T-helper 1 cell treated with Interleukin-12 subunit alpha and Interleukin-12 subunit beta and Interleukin-4 antibody, amounts not matched to agents 30 μg/mL and 1 μg/mL, for 36 hours (primary cell): ENCODE results near the gene SYNPR.

ENCODE experiments used
- H3K27ac Mint-ChIP-seq: one replicate; pipeline ENCODE4 v1.8.0; 2021; ENCODE audit warnings: mild to moderate bottlenecking, mixed read lengths
- H3K27me3 Mint-ChIP-seq: one replicate; pipeline ENCODE4 v1.8.0; 2021; ENCODE audit warnings: low read depth, mixed read lengths
- H3K36me3 Mint-ChIP-seq: one replicate; pipeline ENCODE4 v1.8.0; 2021; ENCODE audit warnings: low read depth, mixed read lengths
- H3K4me1 Mint-ChIP-seq: one replicate; pipeline ENCODE4 v1.8.0; 2021; ENCODE audit warnings: low read depth, mixed read lengths
- H3K4me3 Mint-ChIP-seq: one replicate; pipeline ENCODE4 v1.8.0; 2021; ENCODE audit warnings: mild to moderate bottlenecking, moderate library complexity, mixed read lengths
- H3K9me3 Mint-ChIP-seq: one replicate; pipeline ENCODE4 v1.8.0; 2021; ENCODE audit warnings: mixed read lengths

SYNPR gene

DNA sequence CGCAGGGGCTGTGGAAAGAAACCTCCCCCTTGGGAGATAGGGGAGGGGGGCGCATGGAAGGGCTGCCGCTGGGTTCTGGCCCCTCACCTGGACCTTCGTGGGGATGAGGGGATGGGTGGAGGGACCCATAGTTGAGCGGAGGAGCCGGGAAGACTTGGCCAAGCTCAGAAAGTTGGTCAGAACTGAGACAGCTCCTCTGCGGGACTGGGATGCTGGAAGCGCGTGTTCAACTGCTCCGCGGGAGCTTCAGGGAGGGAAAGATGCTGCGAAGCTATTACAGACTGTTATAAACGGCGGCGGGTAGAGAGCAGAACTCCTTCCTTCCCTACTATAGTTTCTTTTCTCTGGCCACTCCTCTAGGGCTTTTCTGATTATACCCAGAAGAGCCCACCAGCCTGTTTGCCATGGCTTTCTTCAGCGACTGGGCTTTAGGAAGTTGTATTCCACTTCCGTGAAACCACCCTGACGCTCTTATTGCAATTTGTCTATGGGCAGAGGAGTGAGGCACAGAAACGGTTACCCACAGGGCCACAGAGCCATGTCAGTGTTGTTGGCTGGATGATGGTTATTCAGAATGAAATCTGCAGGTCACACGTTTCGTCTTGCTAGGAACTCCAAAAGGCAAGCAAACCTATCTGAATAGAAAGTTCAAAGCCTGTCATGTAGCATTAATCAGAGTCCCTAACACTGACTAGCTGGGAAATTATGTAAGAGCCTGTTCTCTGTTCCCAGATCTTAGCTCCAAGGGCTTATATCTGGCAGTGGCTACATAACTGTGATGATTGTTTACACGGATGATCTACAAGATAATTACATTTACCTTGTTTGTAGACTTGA, 1.1 kb downstream of the SYNPR start:
- no peaks in the 10 kb centered on the region for H3K4me1 Mint-ChIP-seq
- H3K27ac Mint-ChIP-seq = no peak overlapping the region
- no peaks in the 10 kb centered on the region for H3K9me3 Mint-ChIP-seq
- no peaks in the 10 kb centered on the region for H3K36me3 Mint-ChIP-seq
- H3K27me3 Mint-ChIP-seq = peaks cover 30% of the 10 kb centered on the region
- H3K4me3 Mint-ChIP-seq = no peak overlapping the region

DNA sequence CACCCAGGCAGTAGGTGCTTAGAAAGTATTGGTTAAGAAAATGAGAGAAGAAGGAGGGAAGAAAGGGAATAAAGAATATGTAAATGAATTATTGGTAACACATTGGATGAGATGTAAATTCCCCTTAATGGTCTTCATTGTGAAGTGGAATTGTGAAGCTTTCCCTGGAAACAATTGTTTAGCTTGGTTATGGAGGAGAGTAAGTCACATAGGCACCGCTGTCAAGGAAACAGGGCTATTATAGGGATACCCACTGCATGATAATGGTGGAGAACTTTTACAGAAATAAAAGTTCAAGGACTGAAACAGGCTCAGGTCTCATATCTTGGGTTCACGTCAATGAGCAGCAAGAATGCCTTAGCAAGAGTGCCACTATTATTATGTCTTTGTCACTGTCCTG, 9.5 kb downstream of the SYNPR start:
- Mint-ChIP-seq H3K27ac (no peak overlapping the region), H3K9me3 (no peaks in the 10 kb centered on the region), H3K27me3 (no peaks in the 10 kb centered on the region), H3K4me3 (no peak overlapping the region), H3K36me3 (no peaks in the 10 kb centered on the region), H3K4me1 (no peaks in the 10 kb centered on the region)

DNA sequence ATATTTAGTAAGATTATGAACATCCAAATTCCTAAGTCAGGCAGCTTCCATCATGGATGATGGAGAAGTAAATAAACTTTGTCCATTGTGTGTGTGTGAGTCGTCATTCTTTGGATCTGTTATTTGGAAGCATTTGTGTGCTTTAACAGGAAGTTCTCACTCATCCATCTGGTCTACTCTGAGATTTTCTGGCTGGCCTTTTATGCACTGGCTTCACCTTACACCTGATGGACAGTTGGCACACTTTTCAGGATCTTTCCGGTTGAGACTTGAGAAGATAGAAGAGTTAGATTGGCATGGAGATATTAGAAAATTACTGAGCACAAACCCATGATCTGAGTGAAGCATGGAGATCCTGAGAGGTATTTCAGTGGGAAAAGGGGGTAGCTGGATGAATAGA, 12.6 kb downstream of the SYNPR start:
- no peak overlapping the region for H3K27ac Mint-ChIP-seq
- H3K27me3 Mint-ChIP-seq = no peaks in the 10 kb centered on the region
- H3K4me3 Mint-ChIP-seq = no peak overlapping the region
- H3K9me3 Mint-ChIP-seq = no peaks in the 10 kb centered on the region
- H3K36me3 Mint-ChIP-seq = no peaks in the 10 kb centered on the region
- no peaks in the 10 kb centered on the region for H3K4me1 Mint-ChIP-seq

DNA sequence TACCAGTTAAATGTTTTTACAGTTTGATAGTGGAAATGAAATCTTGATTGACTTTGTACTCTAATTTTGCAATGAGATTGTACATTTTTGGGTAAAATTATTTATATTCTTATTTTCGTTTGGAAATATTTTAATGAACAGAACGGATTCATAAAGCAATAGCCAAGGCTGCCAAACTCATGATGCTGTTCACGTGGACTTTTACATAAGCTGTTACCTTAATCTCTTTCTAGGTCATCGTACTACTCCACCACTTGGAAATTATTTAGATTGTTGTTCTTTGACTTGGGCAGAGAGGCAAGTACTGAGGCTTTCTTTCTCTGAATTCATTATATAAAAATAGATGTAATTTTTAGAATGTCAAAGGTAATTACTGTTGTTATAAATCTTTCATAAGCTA, 16.2 kb downstream of the SYNPR start:
- no peaks in the 10 kb centered on the region for H3K4me1 Mint-ChIP-seq
- H3K27ac Mint-ChIP-seq = no peak overlapping the region
- no peaks in the 10 kb centered on the region for H3K9me3 Mint-ChIP-seq
- H3K4me3 Mint-ChIP-seq = no peak overlapping the region
- H3K36me3 Mint-ChIP-seq = no peaks in the 10 kb centered on the region
- no peaks in the 10 kb centered on the region for H3K27me3 Mint-ChIP-seq

DNA sequence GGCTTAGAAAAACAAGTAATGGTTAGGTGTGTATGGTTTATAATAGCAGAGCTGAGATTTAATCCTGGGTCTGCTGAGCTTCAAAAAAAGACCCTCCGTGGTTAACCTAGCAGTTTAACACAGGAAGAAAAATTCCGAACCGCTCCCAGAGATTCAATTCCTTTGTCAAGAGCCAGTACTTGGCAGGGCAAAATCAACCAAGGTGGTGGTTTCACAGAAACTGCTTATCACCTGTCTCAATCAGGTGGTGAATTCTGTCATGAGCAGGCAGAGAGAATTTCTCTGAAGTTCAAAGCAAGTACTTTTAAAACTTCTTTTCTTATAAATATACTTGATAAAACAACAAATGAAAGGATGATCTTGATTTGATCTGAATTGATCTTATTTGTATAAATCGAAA, 17.2 kb downstream of the SYNPR start:
- no peak overlapping the region for H3K27ac Mint-ChIP-seq

DNA sequence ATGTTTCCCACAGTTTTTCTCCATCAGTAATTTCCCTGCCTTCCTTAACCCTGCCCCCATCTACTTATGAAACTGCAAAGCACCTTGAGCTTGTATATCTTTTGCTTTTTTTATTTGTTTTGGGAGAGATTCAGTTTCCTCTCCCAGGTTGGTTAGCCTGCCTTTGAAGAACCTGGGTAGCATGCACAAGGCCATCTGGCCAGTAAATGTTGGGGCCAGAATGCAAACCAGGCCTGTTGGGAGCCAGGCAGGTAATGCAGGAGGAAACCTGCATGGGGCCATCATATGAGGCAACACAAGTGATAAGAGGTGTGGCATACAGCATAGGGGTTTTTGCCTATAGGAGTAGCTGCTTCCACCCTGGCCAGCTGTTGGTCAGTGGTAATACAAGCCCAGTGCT, 17.7 kb downstream of the SYNPR start:
- no peak overlapping the region for H3K4me3 Mint-ChIP-seq
- no peaks in the 10 kb centered on the region for H3K9me3 Mint-ChIP-seq
- no peaks in the 10 kb centered on the region for H3K36me3 Mint-ChIP-seq
- no peaks in the 10 kb centered on the region for H3K27me3 Mint-ChIP-seq
- H3K27ac Mint-ChIP-seq = no peak overlapping the region
- H3K4me1 Mint-ChIP-seq = no peaks in the 10 kb centered on the region

More for the DNA sequence above, 17.2 kb downstream of the SYNPR start:
- Mint-ChIP-seq H3K4me3 (no peak overlapping the region), H3K4me1 (no peaks in the 10 kb centered on the region), H3K36me3 (no peaks in the 10 kb centered on the region), H3K9me3 (no peaks in the 10 kb centered on the region), H3K27me3 (no peaks in the 10 kb centered on the region)

DNA sequence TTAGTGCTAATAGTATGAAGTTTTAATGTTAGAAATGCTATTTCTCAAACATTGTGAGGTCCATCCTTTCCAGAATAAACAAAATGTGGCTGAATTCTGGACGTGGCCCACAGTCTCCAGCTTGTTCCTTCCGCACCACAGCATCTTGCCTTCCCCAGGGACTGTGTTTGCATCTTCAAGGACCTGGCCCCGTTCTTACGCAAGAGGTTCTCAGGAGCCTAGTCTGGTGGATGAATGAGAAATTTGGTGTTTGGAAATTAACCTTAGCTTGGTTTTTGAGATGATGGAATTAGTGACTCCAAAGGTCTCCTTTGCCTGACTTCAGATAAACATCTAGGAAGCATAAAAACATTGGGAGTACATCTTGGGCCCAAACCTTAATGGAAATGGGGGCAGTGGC, 18.1 kb downstream of the SYNPR start:
- no peak overlapping the region for H3K4me3 Mint-ChIP-seq
- H3K9me3 Mint-ChIP-seq = no peaks in the 10 kb centered on the region
- no peaks in the 10 kb centered on the region for H3K36me3 Mint-ChIP-seq
- no peaks in the 10 kb centered on the region for H3K27me3 Mint-ChIP-seq
- no peaks in the 10 kb centered on the region for H3K4me1 Mint-ChIP-seq
- no peak overlapping the region for H3K27ac Mint-ChIP-seq

DNA sequence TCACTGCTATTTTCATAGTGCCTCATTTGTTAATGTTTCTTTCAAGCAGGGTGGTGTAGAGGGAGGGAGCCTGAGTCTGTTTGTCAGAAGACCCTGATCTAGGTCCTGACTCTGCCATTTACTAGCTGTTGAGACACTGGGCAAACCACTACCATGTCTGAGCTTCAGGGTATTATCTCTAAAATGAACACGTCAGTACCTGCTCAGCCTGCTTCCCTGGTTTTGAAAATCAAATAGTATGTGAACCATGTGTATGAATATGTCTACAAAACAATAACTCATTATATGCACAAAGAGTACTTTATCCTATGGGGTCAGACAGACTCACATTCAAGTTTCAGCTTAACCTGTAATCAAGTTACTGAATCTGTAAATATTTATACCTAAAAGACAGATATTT, 25.1 kb downstream of the SYNPR start:
- H3K4me1 Mint-ChIP-seq = no peaks in the 10 kb centered on the region
- H3K27ac Mint-ChIP-seq = no peak overlapping the region
- H3K4me3 Mint-ChIP-seq = no peak overlapping the region
- no peaks in the 10 kb centered on the region for H3K36me3 Mint-ChIP-seq
- no peaks in the 10 kb centered on the region for H3K27me3 Mint-ChIP-seq
- H3K9me3 Mint-ChIP-seq = no peaks in the 10 kb centered on the region

DNA sequence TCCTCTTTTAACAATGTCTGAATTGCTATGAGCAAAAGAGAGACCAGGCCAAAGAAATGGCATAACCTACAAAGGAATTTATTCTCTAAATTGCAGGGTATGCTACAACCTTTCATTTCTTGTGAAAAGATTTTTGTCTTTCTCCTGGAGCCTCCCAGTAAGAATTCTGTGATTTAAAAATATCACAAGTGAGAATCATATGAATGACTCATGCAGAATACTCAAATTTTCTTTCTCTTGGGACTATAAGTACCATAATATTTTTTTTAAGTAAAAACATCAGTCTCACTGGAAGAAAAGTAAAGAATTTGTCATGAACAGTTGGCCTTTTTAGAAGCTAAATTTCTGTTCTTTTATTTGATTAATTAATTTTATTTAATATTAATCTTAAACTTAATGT, 26.3 kb downstream of the SYNPR start:
- Mint-ChIP-seq H3K9me3 (no peaks in the 10 kb centered on the region), H3K27me3 (no peaks in the 10 kb centered on the region), H3K36me3 (no peaks in the 10 kb centered on the region), H3K27ac (no peak overlapping the region), H3K4me3 (no peak overlapping the region), H3K4me1 (no peaks in the 10 kb centered on the region)

DNA sequence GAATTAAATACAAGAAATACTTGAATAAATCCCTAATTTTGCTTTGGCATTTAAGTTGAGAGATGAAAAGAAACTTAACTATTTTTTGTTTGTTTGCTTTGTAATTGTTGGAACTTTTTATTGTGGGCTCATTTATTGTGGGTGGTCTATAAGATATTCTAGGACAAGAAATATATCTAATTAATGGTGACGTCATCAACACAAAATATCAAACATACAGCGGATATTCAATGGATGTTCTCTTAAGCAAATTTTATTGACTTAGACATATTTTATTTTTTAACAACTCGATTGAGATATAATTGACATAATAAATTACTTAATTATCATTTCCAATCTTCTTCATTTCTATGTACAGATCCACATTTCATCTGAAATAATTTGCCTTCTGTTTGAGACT, 30.0 kb downstream of the SYNPR start:
- Mint-ChIP-seq H3K4me1 (no peaks in the 10 kb centered on the region), H3K36me3 (no peaks in the 10 kb centered on the region), H3K9me3 (no peaks in the 10 kb centered on the region), H3K27ac (no peak overlapping the region), H3K27me3 (no peaks in the 10 kb centered on the region), H3K4me3 (no peak overlapping the region)

DNA sequence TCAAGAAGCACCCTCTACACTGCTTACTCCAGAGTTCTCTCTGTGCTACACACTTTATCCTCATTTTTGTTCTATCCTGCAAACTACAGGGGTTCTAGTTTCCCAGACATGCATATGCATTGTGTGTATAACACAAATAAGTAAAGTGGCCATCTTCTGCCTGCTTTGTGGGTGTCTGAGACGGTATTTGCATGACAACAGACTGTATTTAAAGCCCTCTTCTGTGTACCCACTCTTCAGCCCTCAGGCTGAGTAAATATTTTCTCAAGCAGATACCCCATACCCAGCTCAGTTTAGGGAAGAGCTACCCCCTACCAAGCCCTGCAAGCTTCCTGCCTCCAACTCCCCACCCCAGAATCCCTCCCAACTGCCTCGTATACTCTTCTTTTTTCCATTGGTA, 31.7 kb downstream of the SYNPR start:
- Mint-ChIP-seq H3K27me3 (no peaks in the 10 kb centered on the region), H3K9me3 (no peaks in the 10 kb centered on the region), H3K36me3 (no peaks in the 10 kb centered on the region), H3K27ac (no peak overlapping the region), H3K4me1 (no peaks in the 10 kb centered on the region), H3K4me3 (no peak overlapping the region)

DNA sequence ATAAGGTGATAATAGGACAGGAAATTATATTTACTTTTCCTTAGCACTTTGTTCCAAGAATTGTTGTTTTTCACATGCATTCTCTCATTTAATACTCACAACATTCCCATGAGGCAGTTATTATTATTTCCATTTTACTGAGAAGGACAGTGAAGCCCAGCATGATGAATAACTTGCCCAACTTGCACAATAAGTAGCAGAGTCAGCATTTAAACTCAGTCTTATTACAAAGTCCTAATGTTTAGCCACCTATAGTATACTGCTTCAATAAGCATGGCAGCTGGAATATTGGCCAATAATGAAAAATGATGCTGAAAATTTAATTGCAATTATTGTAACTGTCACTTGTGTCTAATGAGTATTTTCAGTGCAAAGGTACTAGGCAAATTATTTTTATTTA, 45.7 kb downstream of the SYNPR start:
- Mint-ChIP-seq H3K36me3 (no peaks in the 10 kb centered on the region), H3K27ac (no peak overlapping the region), H3K4me1 (no peaks in the 10 kb centered on the region), H3K9me3 (no peaks in the 10 kb centered on the region), H3K4me3 (no peak overlapping the region), H3K27me3 (no peaks in the 10 kb centered on the region)

DNA sequence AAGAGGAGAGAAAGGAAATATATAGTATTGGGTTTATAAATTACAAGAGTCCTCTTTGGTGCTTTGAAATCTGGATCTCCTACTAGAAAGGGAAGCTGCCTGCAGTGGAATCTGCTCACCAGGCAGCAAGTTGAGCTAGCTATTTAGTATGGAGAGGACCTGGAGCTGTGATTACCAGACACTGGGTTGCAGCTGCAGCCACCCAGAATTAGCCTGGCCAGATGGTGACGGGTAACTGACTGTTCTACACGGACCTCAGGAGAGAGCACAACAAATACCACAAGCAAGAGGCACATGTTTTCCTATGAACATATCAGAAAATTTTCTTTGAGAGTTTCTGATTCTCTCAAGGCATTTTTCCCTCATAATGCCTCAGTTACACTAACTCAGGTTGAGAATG, 46.5 kb downstream of the SYNPR start:
- no peaks in the 10 kb centered on the region for H3K36me3 Mint-ChIP-seq
- no peak overlapping the region for H3K27ac Mint-ChIP-seq
- no peaks in the 10 kb centered on the region for H3K9me3 Mint-ChIP-seq
- H3K4me1 Mint-ChIP-seq = no peaks in the 10 kb centered on the region
- H3K27me3 Mint-ChIP-seq = no peaks in the 10 kb centered on the region
- H3K4me3 Mint-ChIP-seq = no peak overlapping the region

DNA sequence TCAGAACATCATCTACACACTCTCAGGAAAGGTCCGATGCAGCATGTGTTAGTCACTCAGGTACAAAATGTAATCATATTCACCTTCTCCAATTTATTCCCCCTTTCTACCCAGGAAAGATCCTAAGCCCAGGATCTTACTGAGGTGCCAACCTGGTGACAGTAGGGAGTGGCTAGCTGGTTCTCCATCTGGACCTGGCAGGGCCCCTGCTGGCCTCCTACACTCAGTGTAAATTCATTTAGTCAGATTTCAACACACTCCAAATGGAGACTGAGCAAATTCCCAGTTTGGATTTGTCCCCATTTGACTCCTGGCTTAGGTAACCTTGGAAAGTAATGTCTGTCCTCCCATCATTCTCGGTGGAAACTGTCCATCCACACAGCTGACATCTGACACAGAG, 47.3 kb downstream of the SYNPR start:
- Mint-ChIP-seq H3K27me3 (no peaks in the 10 kb centered on the region), H3K4me1 (no peaks in the 10 kb centered on the region), H3K4me3 (no peak overlapping the region), H3K36me3 (no peaks in the 10 kb centered on the region), H3K27ac (no peak overlapping the region), H3K9me3 (no peaks in the 10 kb centered on the region)

DNA sequence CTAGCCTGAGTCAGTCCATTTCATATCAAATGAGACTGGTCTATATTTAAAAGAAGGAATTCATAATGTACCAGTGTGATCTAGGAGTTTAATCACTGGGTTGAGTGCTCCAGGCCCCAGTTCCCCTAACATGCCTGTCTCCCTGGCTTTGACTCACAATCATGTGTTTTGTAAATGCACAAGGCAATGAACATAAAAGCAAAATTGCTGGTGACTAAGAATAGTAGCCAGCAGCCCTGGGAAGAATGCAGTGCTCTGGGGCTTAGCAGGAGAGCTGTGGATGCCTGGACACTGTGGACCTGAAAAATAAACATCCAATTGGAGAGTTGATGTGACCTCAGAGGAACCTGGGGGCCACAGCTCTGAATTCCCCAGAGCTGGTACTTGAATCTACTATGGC, 50.3 kb downstream of the SYNPR start:
- Mint-ChIP-seq H3K27ac (no peak overlapping the region), H3K27me3 (no peaks in the 10 kb centered on the region)

DNA sequence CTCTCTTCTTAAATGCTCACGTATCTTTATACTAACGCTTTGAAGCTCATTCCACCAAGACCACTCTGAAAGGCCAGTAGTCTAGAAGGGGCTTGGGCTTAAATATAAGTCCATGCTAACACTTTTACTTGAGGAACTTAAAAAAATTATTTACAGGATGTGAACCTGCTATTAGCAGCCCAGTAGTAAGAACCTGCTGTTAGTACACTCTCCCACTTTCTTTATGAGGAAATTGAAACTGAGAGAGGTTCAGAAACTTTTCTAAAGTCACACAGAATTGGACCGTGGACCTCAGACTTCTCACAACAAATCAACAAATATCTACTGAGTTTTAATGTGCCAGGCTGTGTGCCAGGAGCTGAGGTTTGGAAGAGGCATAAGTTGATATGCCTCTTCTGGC, 53.4 kb downstream of the SYNPR start:
- H3K4me3 Mint-ChIP-seq = no peak overlapping the region
- no peaks in the 10 kb centered on the region for H3K36me3 Mint-ChIP-seq
- H3K4me1 Mint-ChIP-seq = no peaks in the 10 kb centered on the region
- no peaks in the 10 kb centered on the region for H3K9me3 Mint-ChIP-seq
- no peak overlapping the region for H3K27ac Mint-ChIP-seq
- no peaks in the 10 kb centered on the region for H3K27me3 Mint-ChIP-seq

More for the DNA sequence above, 50.3 kb downstream of the SYNPR start:
- no peak overlapping the region for H3K4me3 Mint-ChIP-seq
- no peaks in the 10 kb centered on the region for H3K9me3 Mint-ChIP-seq
- H3K36me3 Mint-ChIP-seq = no peaks in the 10 kb centered on the region
- no peaks in the 10 kb centered on the region for H3K4me1 Mint-ChIP-seq
